H1 (cell line): ENCODE measurements around the gene MECR. TPM values are rescaled to one million over a fixed set of nuclear protein-coding genes. Genes with fewer than 3 reads are reported as not detected.

Source experiments
- BCL11A ChIP-seq, 2 experiments: IDR thresholded peaks; one replicate each; pipeline ENCODE4 v1.6.1; 2011; ENCODE audit warnings: low read depth in 2 of 2, low read length in 2 of 2, mild to moderate bottlenecking in 2 of 2
- EGR1 ChIP-seq: IDR thresholded peaks from 2 replicates; pipeline ENCODE4 v1.6.1; 2011; ENCODE audit warnings: low read depth, low read length, borderline replicate concordance
- SAP30 ChIP-seq: fragments of 300-600 bp; sonication (generic); IDR thresholded peaks from 2 replicates; pipeline ENCODE4 v1.7.1; 2012; ENCODE audit warnings: low read length, moderate library complexity, mild to moderate bottlenecking, inconsistent platforms; ENCODE audit not compliant: insufficient read depth, insufficient replicate concordance
- TCF12 ChIP-seq: IDR thresholded peaks from 2 replicates; pipeline ENCODE4 v1.6.1; 2011; ENCODE audit warnings: low read depth, mild to moderate bottlenecking, low read length
- polyA plus RNA-seq, 7 experiments: library from polyadenylated mRNA; depleted of rRNA in 3 of 7; stranded (reverse) in 5 of 7; unstranded in 2 of 7; fragments of >200 nt in 5 of 7; fragments of 200-250 nt in 2 of 7; gene quantifications; 1 replicate in 5 of 7; 2 replicates in 1 of 7; 4 replicates in 1 of 7; pipeline versions ENCODE4 v1.2.1 to v1.2.3, GENCODE V29; 2011 to 2013; ENCODE audit warnings: missing spikeins in 2 of 7, mixed read lengths in 2 of 7
- total RNA-seq: library from RNA; stranded (reverse); fragmentation: NEBNext Ultra II Directional; extraction: Animal tissue kit (Norgen Biotek cat#: 25700); gene quantifications from 2 replicates; pipeline ENCODE4 v1.2.1, GENCODE V29; 2021

The MECR gene
- total and polyA plus RNA-seq, 2 of the 8 experiments (the other 6 are each of a cell fraction or from before 2014, with no cell fraction given) = 24.2 to 24.4 TPM

DNA sequence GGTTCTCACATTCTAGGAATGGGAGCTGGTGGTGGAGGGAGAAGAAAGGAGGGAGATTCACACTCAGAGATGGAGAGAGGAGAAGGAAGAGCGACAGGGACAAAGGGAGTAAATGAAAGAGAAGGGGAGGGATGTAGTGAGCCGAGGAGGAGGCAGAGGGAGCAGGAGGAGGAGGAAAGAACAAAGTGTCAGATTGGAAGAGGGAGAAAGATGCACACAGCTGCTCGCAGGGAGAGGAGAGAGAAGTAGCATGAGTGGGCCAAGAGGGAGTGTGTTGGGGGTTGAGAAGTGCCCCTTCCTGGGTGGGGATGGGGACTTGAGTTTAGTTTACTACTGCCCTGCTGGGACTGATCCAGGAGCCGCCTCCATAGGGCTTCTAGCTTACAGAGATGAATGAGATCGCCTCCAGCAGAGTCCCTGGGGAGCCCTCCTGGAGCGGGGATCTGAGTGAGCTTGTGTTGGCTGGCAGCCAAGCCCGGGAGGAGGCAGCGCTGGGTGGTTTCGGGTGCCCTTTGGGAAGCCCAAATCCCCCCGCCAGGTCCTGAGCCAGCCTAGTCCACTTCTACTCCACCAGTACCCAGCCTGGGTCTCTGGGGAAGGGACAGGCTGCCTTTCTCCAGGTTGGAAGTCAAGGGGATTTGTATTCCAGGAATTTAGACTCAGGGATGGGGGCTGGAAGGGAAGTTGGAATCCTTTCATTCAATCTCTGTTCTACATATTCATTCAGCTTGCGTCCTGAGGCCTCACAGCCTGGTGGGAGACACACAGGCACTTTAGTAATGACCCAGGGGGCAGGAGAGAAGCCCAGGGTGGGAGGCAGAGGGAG is 26.5 kb upstream of the MECR start (continued):
- TF ChIP-seq SAP30 (no peak), BCL11A (IDR thresholded peaks at IDR 0.05; ENCODE audit: low read depth in 2 of 2, low read length in 2 of 2) (no peak), EGR1 (no peak), TCF12 (no peak)
